ENCODE results near the gene GNB1.

- TF ChIP-seq EWSR1 (IDR thresholded peaks at IDR 0.05; ENCODE audit: borderline replicate concordance, low read depth, partially characterized antibody) (no peak), POLR2A (conservative IDR thresholded peaks at IDR 0.05) (no peak), UBTF (IDR thresholded peaks at IDR 0.05; ENCODE audit: borderline replicate concordance in 1 of 2, low read depth in 2 of 2, low read length in 2 of 2) (no peak), ZNF140 (CRISPR knock-in tag; IDR thresholded peaks at IDR 0.05) (no peak), EGR1 (conservative IDR thresholded peaks at IDR 0.05) (no peak), RERE (CRISPR knock-in tag; IDR thresholded peaks at IDR 0.05; ENCODE audit: borderline replicate concordance) (no peak), MAX (CRISPR knock-in tag; IDR thresholded peaks at IDR 0.05) (no peak), SOX6 (IDR thresholded peaks at IDR 0.05) (no peak), GTF2A2 (tag; IDR thresholded peaks at IDR 0.05) (no peak), RBBP5 (IDR thresholded peaks at IDR 0.05; ENCODE audit: borderline replicate concordance, insufficient read depth, low read length, poor library complexity, severe bottlenecking) (no peak), CBX8 (IDR thresholded peaks at IDR 0.05; ENCODE audit: borderline replicate concordance, extremely low read depth, low read depth, low read length, poor library complexity, severe bottlenecking) (no peak), TFE3 (CRISPR knock-in tag; IDR thresholded peaks at IDR 0.05) (no peak)
Observed at GRCh38 chr1:1892763-1893120, 1.9 kb upstream of the GNB1 start.
